ENCODE data around the gene CDYL. TPM values are rescaled to one million over a fixed set of nuclear protein-coding genes. Genes with fewer than 3 reads are reported as not detected.

CDYL gene, protein sequence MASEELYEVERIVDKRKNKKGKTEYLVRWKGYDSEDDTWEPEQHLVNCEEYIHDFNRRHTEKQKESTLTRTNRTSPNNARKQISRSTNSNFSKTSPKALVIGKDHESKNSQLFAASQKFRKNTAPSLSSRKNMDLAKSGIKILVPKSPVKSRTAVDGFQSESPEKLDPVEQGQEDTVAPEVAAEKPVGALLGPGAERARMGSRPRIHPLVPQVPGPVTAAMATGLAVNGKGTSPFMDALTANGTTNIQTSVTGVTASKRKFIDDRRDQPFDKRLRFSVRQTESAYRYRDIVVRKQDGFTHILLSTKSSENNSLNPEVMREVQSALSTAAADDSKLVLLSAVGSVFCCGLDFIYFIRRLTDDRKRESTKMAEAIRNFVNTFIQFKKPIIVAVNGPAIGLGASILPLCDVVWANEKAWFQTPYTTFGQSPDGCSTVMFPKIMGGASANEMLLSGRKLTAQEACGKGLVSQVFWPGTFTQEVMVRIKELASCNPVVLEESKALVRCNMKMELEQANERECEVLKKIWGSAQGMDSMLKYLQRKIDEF
- 46.3 and 47.0 TPM in 2 replicates for total RNA-seq

DNA sequence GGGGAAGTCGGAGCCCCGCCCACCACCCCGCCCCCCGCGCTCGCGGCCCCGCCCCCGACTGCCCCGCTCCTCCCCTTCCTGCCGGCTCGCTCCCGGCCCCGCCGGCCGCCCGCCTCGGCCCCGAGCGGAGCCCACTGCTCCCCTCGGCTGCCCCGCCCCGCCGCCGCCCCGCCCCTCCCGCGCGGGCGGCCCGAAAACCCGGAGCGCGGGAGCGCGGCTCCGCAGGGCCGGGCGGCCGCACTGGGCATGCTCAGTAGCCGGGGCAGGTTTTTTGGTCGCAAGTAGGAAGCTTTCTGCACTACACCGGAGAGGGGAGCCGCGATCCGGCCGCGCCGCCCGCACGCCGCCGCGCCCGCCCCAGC lies at the start of gene CDYL:
Gene CDYL, plus strand, starts transcription at position 274 of the 362 bp plus-strand sequence. CDS start 380 bp downstream, outside the sequence.

DNA sequence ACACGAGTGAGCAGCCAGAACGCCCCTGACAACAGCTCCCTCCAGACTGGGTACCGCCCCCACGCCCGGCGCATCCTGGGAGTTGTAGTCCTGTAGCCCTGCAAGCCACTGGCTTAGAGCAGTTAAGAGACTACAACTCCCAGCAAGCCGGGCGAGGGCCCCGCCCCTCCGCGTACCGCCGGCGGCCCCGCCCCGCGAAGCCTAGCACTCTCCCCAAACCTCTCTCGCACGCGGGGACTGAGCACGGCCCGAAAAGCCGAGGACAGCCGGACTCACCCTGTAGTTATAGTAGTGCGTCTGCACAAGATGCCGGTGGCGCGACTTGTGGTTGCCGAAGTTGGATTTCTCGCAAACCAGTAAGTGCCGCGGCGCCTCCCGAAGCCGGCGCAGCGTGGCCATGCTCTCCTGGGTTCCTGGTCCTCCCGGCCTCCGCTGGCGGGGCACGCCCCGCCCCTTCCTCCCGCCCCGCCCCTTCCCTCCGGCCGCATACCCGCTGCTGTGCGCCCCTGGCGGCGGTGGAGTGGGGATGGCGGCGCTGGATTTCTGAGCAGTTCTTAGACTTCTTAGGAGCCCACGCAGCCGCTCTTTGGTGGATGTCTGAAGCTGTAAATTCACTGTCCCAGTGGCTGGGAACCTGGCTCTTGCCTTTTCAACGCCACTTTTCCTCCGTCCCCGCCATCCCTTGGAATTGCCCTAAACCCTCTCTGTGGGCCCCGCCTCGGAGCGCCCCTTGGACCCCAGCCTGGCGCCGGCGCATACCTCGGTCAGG lies 227.6 kb downstream of the CDYL start, which contains the start of gene RPP40:
Gene RPP40, minus strand, starts transcription at position 434 of the 769 bp plus-strand sequence. Its CDS starts 35 bp downstream, at position 399.

Other genes with a start within 250 kb of the CDYL start
- 11.8 and 13.3 TPM in 2 replicates for gene RPP40, start 227.6 kb downstream of the CDYL start, total RNA-seq